Smooth muscle cell (in vitro differentiated cells): ENCODE measurements around the gene AGRP. TPM values are rescaled to one million over a fixed set of nuclear protein-coding genes. Genes with fewer than 3 reads are reported as not detected.

Experiments
- DNase-seq: peaks from one replicate; lab custom pipeline; 2025; ENCODE audit not compliant: unreplicated experiment; lab: John Stamatoyannopoulos, UW
- H2AFZ ChIP-seq: fragments of 200-600 bp; sonication (generic); 2 replicates; pipeline ENCODE4 v1.6.0; 2016; ENCODE audit warnings: antibody characterized with exemption, low read depth, mild to moderate bottlenecking
- H3F3A ChIP-seq: fragments of 200-600 bp; sonication (generic); 2 replicates; pipeline ENCODE4 v1.6.0; 2017; ENCODE audit warnings: antibody characterized with exemption, low read depth
- H3K27ac ChIP-seq: fragments of 200-600 bp; sonication (generic); 2 replicates; pipeline ENCODE4 v1.5.1; 2016; ENCODE audit warnings: low read depth, mild to moderate bottlenecking
- H3K27me3 ChIP-seq: fragments of 200-600 bp; sonication (generic); 2 replicates; pipeline ENCODE4 v1.6.1; 2016; ENCODE audit warnings: low read depth, mild to moderate bottlenecking
- H3K36me3 ChIP-seq: fragments of 200-600 bp; sonication (generic); 2 replicates; pipeline ENCODE4 v1.5.1; 2016; ENCODE audit warnings: low read depth
- H3K4me1 ChIP-seq: fragments of 200-600 bp; sonication (generic); 2 replicates; pipeline ENCODE4 v1.5.1; 2016; ENCODE audit warnings: low read depth
- H3K4me2 ChIP-seq: fragments of 200-600 bp; sonication (generic); 2 replicates; pipeline ENCODE4 v1.6.0; 2016; ENCODE audit warnings: mild to moderate bottlenecking
- H3K4me3 ChIP-seq: fragments of 200-600 bp; sonication (generic); 2 replicates; pipeline ENCODE4 v1.5.1; 2016; ENCODE audit warnings: mild to moderate bottlenecking
- H3K79me2 ChIP-seq: fragments of 200-600 bp; sonication (generic); 2 replicates; pipeline ENCODE4 v1.6.0; 2016; ENCODE audit warnings: low read depth, mild to moderate bottlenecking
- H3K9ac ChIP-seq: fragments of 200-600 bp; sonication (generic); 2 replicates; pipeline ENCODE4 v1.6.0; 2016; ENCODE audit warnings: low read depth
- H3K9me3 ChIP-seq: fragments of 200-600 bp; sonication (generic); replicated peaks from 2 replicates; pipeline ENCODE4 v1.5.1; 2016; ENCODE audit warnings: low read depth
- H4K20me1 ChIP-seq: fragments of 200-600 bp; sonication (generic); 2 replicates; pipeline ENCODE4 v1.6.0; 2016; ENCODE audit warnings: low read depth
- WGBS: methylation state at CpG from one replicate; pipeline ENCODE4 v1.1.7; 2016; ENCODE audit warnings: low lambda C conversion rate; 5-methylcytosine and 5-hydroxymethylcytosine counted together
- polyA plus RNA-seq: library from polyadenylated mRNA; unstranded; fragments of >200 nt; fragmentation: Nextera tagmentation; extraction: Ambion mirVana; gene quantifications from 2 replicates; pipeline ENCODE4 v1.2.1, GENCODE V29; 2016
- total RNA-seq: library from RNA; depleted of rRNA; stranded (reverse); fragments of >200 nt; gene quantifications from 2 replicates; pipeline ENCODE4 v1.2.3, GENCODE V29; 2014
- TF ChIP-seq, protein P1 (sequence below): fragments of 200-600 bp; sonication (generic); IDR thresholded peaks from 2 replicates; pipeline ENCODE4 v1.5.1; 2017; ENCODE audit warnings: borderline replicate concordance, mild to moderate bottlenecking, antibody characterized with exemption; ENCODE audit not compliant: insufficient read depth, poor library complexity, severe bottlenecking

AGRP gene
- total and polyA plus RNA-seq, 2 experiments from 2014 or later, result not detected

DNA sequence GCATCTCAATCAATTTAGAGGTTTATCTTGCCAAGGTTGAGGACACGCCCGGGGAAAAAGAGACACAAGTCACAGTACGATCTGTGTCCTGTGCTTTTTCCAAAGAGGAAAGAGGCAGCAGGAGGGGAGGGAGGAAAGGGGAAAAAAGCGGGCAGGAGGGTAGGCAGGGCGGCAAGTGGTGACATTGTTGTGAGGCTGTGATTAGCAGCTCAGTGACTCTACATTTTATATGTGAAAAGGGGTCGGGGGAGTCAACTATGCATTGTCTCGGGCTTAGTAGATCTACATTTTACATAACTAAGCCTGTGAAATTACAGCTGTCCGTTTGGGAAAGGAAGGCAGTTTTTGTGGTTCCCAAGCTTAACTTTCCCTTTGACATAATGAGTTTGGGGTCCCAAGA, 23.1 kb upstream of the AGRP start:
- no peaks in the 10 kb centered on the region for H4K20me1 ChIP-seq
- no peaks in the 10 kb centered on the region for H3K79me2 ChIP-seq
- 52% methylated on average over 8 of the region's 8 CpGs for WGBS
- DNase-seq, result no peak
- TF ChIP-seq, protein P1, sequence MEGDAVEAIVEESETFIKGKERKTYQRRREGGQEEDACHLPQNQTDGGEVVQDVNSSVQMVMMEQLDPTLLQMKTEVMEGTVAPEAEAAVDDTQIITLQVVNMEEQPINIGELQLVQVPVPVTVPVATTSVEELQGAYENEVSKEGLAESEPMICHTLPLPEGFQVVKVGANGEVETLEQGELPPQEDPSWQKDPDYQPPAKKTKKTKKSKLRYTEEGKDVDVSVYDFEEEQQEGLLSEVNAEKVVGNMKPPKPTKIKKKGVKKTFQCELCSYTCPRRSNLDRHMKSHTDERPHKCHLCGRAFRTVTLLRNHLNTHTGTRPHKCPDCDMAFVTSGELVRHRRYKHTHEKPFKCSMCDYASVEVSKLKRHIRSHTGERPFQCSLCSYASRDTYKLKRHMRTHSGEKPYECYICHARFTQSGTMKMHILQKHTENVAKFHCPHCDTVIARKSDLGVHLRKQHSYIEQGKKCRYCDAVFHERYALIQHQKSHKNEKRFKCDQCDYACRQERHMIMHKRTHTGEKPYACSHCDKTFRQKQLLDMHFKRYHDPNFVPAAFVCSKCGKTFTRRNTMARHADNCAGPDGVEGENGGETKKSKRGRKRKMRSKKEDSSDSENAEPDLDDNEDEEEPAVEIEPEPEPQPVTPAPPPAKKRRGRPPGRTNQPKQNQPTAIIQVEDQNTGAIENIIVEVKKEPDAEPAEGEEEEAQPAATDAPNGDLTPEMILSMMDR, result no peak
- no peaks in the 10 kb centered on the region for H3K9me3 ChIP-seq
- H3K4me3 ChIP-seq, result no peak overlapping the region
- H3K27me3 ChIP-seq, result peaks cover 14% of the 10 kb centered on the region
- H2AFZ ChIP-seq, result no peak overlapping the region
- no peaks in the 10 kb centered on the region for H3K4me1 ChIP-seq
- H3K9ac ChIP-seq, result no peak overlapping the region
- H3F3A ChIP-seq, result no peaks in the 10 kb centered on the region
- no peak overlapping the region for H3K27ac ChIP-seq
- H3K4me2 ChIP-seq, result no peak overlapping the region
- no peaks in the 10 kb centered on the region for H3K36me3 ChIP-seq

DNA sequence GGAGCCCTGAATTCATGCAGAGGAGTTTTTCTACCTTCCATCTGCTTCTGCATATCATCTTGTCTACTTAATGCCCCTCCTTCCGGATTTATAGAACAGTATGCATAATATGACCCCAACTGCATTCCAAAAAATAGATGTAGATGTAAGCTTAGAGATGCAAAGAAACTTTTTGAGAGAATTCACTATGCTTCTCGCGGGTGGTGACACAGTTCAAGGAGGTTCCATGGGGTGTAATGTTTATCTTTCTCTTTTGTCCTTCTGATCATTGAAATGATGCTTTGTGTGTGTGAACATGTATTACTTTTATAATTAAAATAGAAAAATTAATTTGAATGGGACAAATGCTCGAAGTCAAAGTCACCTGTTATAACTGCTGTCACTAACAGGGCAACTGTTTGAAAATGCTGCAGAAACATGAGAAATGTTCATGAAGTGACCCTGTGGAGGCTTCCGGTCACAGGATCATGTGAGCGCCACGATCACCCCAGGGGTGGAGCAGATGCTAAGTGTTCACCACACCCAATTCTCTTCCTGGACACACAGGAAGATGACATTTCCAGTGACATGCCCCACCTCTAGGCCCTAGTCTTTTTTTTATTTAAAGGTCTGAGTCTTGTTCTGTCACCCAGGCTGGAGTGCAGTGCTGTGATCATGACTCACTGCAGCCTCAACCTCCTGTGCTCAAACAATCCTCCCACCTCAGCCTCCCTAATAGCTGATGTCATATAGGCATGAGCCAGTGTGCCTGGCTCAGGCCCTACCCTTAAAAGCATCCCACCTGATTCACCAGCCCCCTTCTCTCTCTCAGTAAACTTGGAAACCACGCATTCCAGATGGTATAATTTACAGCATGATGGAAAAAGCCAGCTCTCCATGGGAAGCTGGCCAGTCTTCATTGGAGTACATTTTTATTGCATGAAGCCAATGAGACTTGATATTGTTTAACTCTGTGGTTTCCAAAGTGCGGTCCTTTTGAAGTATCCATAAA, 21.0 kb upstream of the AGRP start:
- Histone ChIP-seq H3K9me3 (no peaks in the 10 kb centered on the region), H3K4me1 (no peaks in the 10 kb centered on the region), H3K4me2 (no peak overlapping the region), H3K36me3 (no peaks in the 10 kb centered on the region), H2AFZ (no peak overlapping the region), H3K4me3 (no peak overlapping the region), H3K27me3 (peaks cover 14% of the 10 kb centered on the region), H3F3A (no peaks in the 10 kb centered on the region), H4K20me1 (no peaks in the 10 kb centered on the region), H3K9ac (no peak overlapping the region), H3K27ac (no peak overlapping the region), H3K79me2 (no peaks in the 10 kb centered on the region)
- 87% methylated on average over 9 of the region's 9 CpGs for WGBS
- TF ChIP-seq, protein P1, result no peak
- no peak for DNase-seq

DNA sequence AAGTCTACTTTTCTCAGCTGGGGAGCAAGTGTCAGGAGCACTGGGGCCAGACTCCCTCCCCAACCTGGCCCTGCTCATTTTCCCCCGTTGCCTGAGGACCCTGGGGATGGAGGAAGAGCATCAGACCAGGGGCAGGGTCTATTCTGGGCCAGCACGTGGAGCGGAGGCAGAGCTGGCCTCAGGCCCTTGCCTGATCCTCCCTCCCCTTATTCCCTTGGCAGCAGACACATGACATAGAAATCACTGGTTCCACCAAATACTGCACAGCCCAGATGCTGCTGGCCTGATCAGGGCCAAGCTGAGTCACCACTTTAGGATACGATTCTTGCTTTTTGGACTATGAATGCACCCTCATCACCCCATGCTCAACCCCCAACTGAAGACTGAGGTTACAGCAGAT, 15.8 kb upstream of the AGRP start:
- DNase-seq, result no peak
- TF ChIP-seq, protein P1, result no peak
- Histone ChIP-seq H3K4me3 (no peak overlapping the region), H4K20me1 (no peaks in the 10 kb centered on the region), H3K4me2 (no peak overlapping the region), H3K27ac (no peak overlapping the region), H3F3A (no peaks in the 10 kb centered on the region), H2AFZ (no peak overlapping the region), H3K9ac (no peak overlapping the region), H3K4me1 (no peaks in the 10 kb centered on the region), H3K36me3 (no peaks in the 10 kb centered on the region), H3K27me3 (no peaks in the 10 kb centered on the region), H3K79me2 (no peaks in the 10 kb centered on the region), H3K9me3 (no peaks in the 10 kb centered on the region)
- WGBS, result 81% methylated on average over 4 of the region's 4 CpGs
